GM23338 (cell line): Measurements from ENCODE around the gene EGLN3. TPM values are rescaled to one million over a fixed set of nuclear protein-coding genes. Genes with fewer than 3 reads are reported as not detected.

ENCODE experiments used
- ATAC-seq: fragments of 200-7000 bp; cut with Tn5 transposase; 3 replicates; pipeline ENCODE4 v1.9.1; 2020
- DNase-seq: peaks from one replicate; pipeline ENCODE4 v3.0.0-alpha.2; 2015; ENCODE audit warnings: low spot score
- H2AFZ ChIP-seq: fragments of 200-600 bp; sonication (generic); 2 replicates; pipeline ENCODE4 v1.8.0; 2016; ENCODE audit warnings: antibody characterized with exemption, mild to moderate bottlenecking, moderate library complexity
- H3F3A ChIP-seq: fragments of 200-600 bp; sonication (generic); replicated peaks from 2 replicates; pipeline ENCODE4 v1.8.0; 2017; ENCODE audit warnings: antibody characterized with exemption, mixed run types, low read depth
- H3K27ac ChIP-seq: fragments of 200-600 bp; sonication (generic); 2 replicates; pipeline ENCODE4 v1.6.1; 2016; ENCODE audit warnings: low read depth
- H3K27me3 ChIP-seq: fragments of 200-600 bp; sonication (generic); 2 replicates; pipeline ENCODE4 v1.8.0; 2016; ENCODE audit warnings: mild to moderate bottlenecking, mixed run types, moderate library complexity; ENCODE audit not compliant: insufficient read depth
- H3K36me3 ChIP-seq: fragments of 200-600 bp; sonication (generic); 2 replicates; pipeline ENCODE4 v1.8.0; 2016; ENCODE audit warnings: mild to moderate bottlenecking; ENCODE audit not compliant: insufficient read depth
- H3K4me1 ChIP-seq: fragments of 200-600 bp; sonication (generic); 2 replicates; pipeline ENCODE4 v1.8.0; 2016; ENCODE audit warnings: mild to moderate bottlenecking, moderate library complexity; ENCODE audit not compliant: insufficient read depth
- H3K4me2 ChIP-seq: fragments of 200-600 bp; sonication (generic); 2 replicates; pipeline ENCODE4 v1.7.1; 2017; ENCODE audit warnings: mixed run types
- H3K4me3 ChIP-seq: fragments of 200-600 bp; sonication (generic); 2 replicates; pipeline ENCODE4 v1.6.1; 2016; ENCODE audit warnings: mixed run types
- H3K79me2 ChIP-seq: fragments of 200-600 bp; sonication (generic); replicated peaks from 2 replicates; pipeline ENCODE4 v1.8.0; 2017; ENCODE audit warnings: mild to moderate bottlenecking; ENCODE audit not compliant: insufficient read depth
- H3K9me2 ChIP-seq: fragments of 200-600 bp; sonication (generic); 2 replicates; pipeline ENCODE4 v1.8.0; 2017; ENCODE audit not compliant: insufficient read depth
- H4K20me1 ChIP-seq: fragments of 200-600 bp; sonication (generic); replicated peaks from 2 replicates; pipeline ENCODE4 v1.8.0; 2017; ENCODE audit warnings: mild to moderate bottlenecking; ENCODE audit not compliant: insufficient read depth
- H3K27ac Mint-ChIP-seq: 2 replicates; pipeline ENCODE4 v1.8.0; 2020; ENCODE audit warnings: inconsistent platforms, mild to moderate bottlenecking, moderate library complexity, mixed read lengths
- H3K27me3 Mint-ChIP-seq: 3 replicates; pipeline ENCODE4 v1.8.0; 2022; ENCODE audit warnings: low read depth, mild to moderate bottlenecking, moderate library complexity, mixed read lengths, inconsistent platforms; ENCODE audit not compliant: insufficient read depth, poor library complexity
- H3K36me3 Mint-ChIP-seq: 3 replicates; pipeline ENCODE4 v1.8.0; 2021; ENCODE audit warnings: low read depth, mild to moderate bottlenecking, inconsistent platforms, moderate library complexity, mixed read lengths
- H3K4me1 Mint-ChIP-seq: 3 replicates; pipeline ENCODE4 v1.8.0; 2020; ENCODE audit warnings: mild to moderate bottlenecking, inconsistent platforms, mixed read lengths
- H3K4me3 Mint-ChIP-seq: 3 replicates; pipeline ENCODE4 v1.8.0; 2021; ENCODE audit warnings: moderate library complexity, mild to moderate bottlenecking, inconsistent platforms, mixed read lengths
- H3K9me3 Mint-ChIP-seq: 3 replicates; pipeline ENCODE4 v1.8.0; 2020; ENCODE audit warnings: moderate library complexity, mild to moderate bottlenecking, inconsistent platforms, mixed read lengths
- CREB1 ChIP-seq: fragments of 250-450 bp; sonication (Bioruptor Pico); IDR thresholded peaks from 2 replicates; pipeline ENCODE4 v1.5.0; 2020; ENCODE audit warnings: low read depth, mild to moderate bottlenecking, moderate library complexity
- CTCF ChIP-seq, 2 experiments: fragments of 200-600 bp in 1 of 2; sonication (generic) in 1 of 2; conservative IDR thresholded peaks; 2 replicates each; pipeline versions ENCODE4 v1.5.1 to v1.6.1; 2016 to 2017; ENCODE audit warnings: antibody characterized with exemption in 2 of 2, low read depth in 2 of 2, mild to moderate bottlenecking in 2 of 2, moderate library complexity in 1 of 2
- EZH2 ChIP-seq: fragments of 200-600 bp; sonication (generic); IDR thresholded peaks from one replicate; pipeline ENCODE4 v1.8.0; 2017; ENCODE audit warnings: antibody characterized with exemption, mild to moderate bottlenecking, low read depth; ENCODE audit not compliant: unreplicated experiment
- EZH2phosphoT487 ChIP-seq: fragments of 200-600 bp; sonication (generic); IDR thresholded peaks from one replicate; pipeline ENCODE4 v1.8.1; 2018; ENCODE audit warnings: antibody characterized with exemption; ENCODE audit not compliant: unreplicated experiment
- JUNB ChIP-seq: IDR thresholded peaks from one replicate; pipeline ENCODE4 v1.6.1; 2016; ENCODE audit warnings: antibody characterized with exemption; ENCODE audit not compliant: unreplicated experiment
- NANOG ChIP-seq: IDR thresholded peaks from 2 replicates; pipeline ENCODE4 v1.6.1; 2016; ENCODE audit warnings: antibody characterized with exemption, borderline replicate concordance
- POLR2AphosphoS5 ChIP-seq: IDR thresholded peaks from 2 replicates; pipeline ENCODE4 v1.6.1; 2016; ENCODE audit warnings: antibody characterized with exemption, low read depth
- STAT1 ChIP-seq: IDR thresholded peaks from one replicate; pipeline ENCODE4 v1.6.1; 2016; ENCODE audit warnings: antibody characterized with exemption; ENCODE audit not compliant: unreplicated experiment
- ZNF114 ChIP-seq: fragments of 250-450 bp; sonication (Bioruptor Pico); IDR thresholded peaks from 2 replicates; pipeline ENCODE4 v1.5.0; 2020; ENCODE audit warnings: mild to moderate bottlenecking, moderate library complexity
- ZNF331 ChIP-seq: fragments of 250-450 bp; sonication (Bioruptor Pico); IDR thresholded peaks from 2 replicates; pipeline ENCODE4 v1.5.0; 2020; ENCODE audit warnings: low read depth, mild to moderate bottlenecking, moderate library complexity
- ZNF462 ChIP-seq: fragments of 250-450 bp; sonication (Bioruptor Pico); IDR thresholded peaks from 2 replicates; pipeline ENCODE4 v1.5.0; 2020; ENCODE audit warnings: mild to moderate bottlenecking, moderate library complexity
- polyA plus RNA-seq: library from polyadenylated mRNA; unstranded; fragments of >200 nt; fragmentation: Nextera tagmentation; extraction: Ambion mirVana; gene quantifications from 2 replicates; pipeline ENCODE4 v1.2.1, GENCODE V29; 2016
- total RNA-seq: library from RNA; depleted of rRNA; stranded (reverse); fragments of >200 nt; shearing (Covaris generic); gene quantifications from 2 replicates; pipeline ENCODE4 v1.2.3, GENCODE V29; 2014
- TF ChIP-seq, protein P1 (sequence below): IDR thresholded peaks from 2 replicates; pipeline ENCODE4 v1.6.1; 2016; ENCODE audit warnings: antibody characterized with exemption
- TF ChIP-seq, protein P2 (sequence below): IDR thresholded peaks from one replicate; pipeline ENCODE4 v1.6.1; 2018; ENCODE audit warnings: antibody characterized with exemption; ENCODE audit not compliant: unreplicated experiment

EGLN3 gene
- total and polyA plus RNA-seq, 2 experiments from 2014 or later: 26.8 to 42.9 TPM

DNA sequence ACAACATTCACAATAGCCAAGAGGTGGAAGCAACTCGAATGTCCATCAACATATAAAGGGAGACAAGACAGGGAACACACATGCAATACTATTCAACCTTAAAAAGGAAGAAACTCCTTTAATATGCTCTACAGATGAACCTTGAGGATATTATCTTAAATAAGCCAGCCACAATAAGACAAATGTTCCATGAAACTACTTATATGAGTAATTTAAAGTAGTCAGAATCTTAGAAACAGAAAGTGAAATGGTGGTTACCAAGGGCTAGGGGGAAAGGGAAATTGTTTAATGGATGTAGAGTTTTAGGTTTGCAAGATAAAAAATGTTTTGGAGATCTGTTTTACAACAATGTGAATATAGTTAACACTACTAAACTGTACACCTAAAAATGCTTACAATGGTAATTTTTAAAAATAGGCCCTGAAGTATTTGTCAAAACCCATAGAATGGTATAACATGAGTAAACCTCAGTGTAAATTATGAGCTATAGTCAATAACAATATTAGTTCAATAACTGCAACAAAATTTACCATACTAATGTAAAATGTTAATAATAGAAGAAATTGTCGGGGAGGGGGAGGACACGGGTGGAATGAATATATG, 71.1 kb downstream of the EGLN3 start:
- Histone ChIP-seq H3K27me3 (no peaks in the 10 kb centered on the region), H4K20me1 (no peaks in the 10 kb centered on the region), H3K4me3 (no peak overlapping the region), H3K4me1 (no peaks in the 10 kb centered on the region), H3K36me3 (no peaks in the 10 kb centered on the region), H3K9me2 (peaks cover 15% of the 10 kb centered on the region; the same call in 1 of the 2 replicates), H2AFZ (no peak overlapping the region), H3K79me2 (no peaks in the 10 kb centered on the region), H3F3A (no peaks in the 10 kb centered on the region), H3K4me2 (no peak overlapping the region), H3K27ac (no peak overlapping the region)
- no peaks in the 10 kb centered on the region for H3K4me1 Mint-ChIP-seq
- H3K27me3 Mint-ChIP-seq: no peaks in the 10 kb centered on the region
- TF ChIP-seq JUNB: no peak
- no peak for TF ChIP-seq EZH2
- no peak for TF ChIP-seq ZNF331 (CRISPR knock-in tag)
- no peak for TF ChIP-seq CREB1 (CRISPR knock-in tag)
- no peak for TF ChIP-seq CTCF (conservative IDR thresholded peaks at IDR 0.05; ENCODE audit: low read depth in 2 of 2)
- no peak for TF ChIP-seq STAT1
- TF ChIP-seq, protein P1, sequence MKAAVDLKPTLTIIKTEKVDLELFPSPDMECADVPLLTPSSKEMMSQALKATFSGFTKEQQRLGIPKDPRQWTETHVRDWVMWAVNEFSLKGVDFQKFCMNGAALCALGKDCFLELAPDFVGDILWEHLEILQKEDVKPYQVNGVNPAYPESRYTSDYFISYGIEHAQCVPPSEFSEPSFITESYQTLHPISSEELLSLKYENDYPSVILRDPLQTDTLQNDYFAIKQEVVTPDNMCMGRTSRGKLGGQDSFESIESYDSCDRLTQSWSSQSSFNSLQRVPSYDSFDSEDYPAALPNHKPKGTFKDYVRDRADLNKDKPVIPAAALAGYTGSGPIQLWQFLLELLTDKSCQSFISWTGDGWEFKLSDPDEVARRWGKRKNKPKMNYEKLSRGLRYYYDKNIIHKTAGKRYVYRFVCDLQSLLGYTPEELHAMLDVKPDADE: no peak
- TF ChIP-seq ZNF462 (CRISPR knock-in tag): no peak
- no peak for TF ChIP-seq ZNF114 (CRISPR knock-in tag)
- TF ChIP-seq NANOG: no peak
- TF ChIP-seq, protein P2, sequence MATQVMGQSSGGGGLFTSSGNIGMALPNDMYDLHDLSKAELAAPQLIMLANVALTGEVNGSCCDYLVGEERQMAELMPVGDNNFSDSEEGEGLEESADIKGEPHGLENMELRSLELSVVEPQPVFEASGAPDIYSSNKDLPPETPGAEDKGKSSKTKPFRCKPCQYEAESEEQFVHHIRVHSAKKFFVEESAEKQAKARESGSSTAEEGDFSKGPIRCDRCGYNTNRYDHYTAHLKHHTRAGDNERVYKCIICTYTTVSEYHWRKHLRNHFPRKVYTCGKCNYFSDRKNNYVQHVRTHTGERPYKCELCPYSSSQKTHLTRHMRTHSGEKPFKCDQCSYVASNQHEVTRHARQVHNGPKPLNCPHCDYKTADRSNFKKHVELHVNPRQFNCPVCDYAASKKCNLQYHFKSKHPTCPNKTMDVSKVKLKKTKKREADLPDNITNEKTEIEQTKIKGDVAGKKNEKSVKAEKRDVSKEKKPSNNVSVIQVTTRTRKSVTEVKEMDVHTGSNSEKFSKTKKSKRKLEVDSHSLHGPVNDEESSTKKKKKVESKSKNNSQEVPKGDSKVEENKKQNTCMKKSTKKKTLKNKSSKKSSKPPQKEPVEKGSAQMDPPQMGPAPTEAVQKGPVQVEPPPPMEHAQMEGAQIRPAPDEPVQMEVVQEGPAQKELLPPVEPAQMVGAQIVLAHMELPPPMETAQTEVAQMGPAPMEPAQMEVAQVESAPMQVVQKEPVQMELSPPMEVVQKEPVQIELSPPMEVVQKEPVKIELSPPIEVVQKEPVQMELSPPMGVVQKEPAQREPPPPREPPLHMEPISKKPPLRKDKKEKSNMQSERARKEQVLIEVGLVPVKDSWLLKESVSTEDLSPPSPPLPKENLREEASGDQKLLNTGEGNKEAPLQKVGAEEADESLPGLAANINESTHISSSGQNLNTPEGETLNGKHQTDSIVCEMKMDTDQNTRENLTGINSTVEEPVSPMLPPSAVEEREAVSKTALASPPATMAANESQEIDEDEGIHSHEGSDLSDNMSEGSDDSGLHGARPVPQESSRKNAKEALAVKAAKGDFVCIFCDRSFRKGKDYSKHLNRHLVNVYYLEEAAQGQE: no peak
- no peak for TF ChIP-seq EZH2phosphoT487
- no peak for TF ChIP-seq POLR2AphosphoS5
- H3K4me3 Mint-ChIP-seq: no peak overlapping the region
- no peak overlapping the region for H3K27ac Mint-ChIP-seq
- ATAC-seq (no peak), DNase-seq (no peak)
- H3K36me3 Mint-ChIP-seq: peaks cover 16% of the 10 kb centered on the region
- H3K9me3 Mint-ChIP-seq: peaks cover 27% of the 10 kb centered on the region
